ENCODE measurements around the gene TAS2R30.

The TAS2R30 gene

GRCh38 chr12:11152725-11153124, 18.3 kb upstream of the TAS2R30 start:
- no peak for DNase-seq
- no peaks in the 10 kb centered on the region for H4K20me1 ChIP-seq (ENCODE audit: insufficient read depth, low read length)
- TF ChIP-seq CTCF (IDR thresholded peaks at IDR 0.05; ENCODE audit: low read length) = no peak
- TF ChIP-seq EZH2phosphoT487 (IDR thresholded peaks at IDR 0.05; ENCODE audit: low read length) = no peak
- no peak for TF ChIP-seq EZH2 (optimal IDR thresholded peaks at IDR 0.05; ENCODE audit: low read depth, low read length)
- H3K36me3 ChIP-seq (replicated peaks; ENCODE audit: insufficient read depth, low read length) = no peaks in the 10 kb centered on the region
- H3K4me2 ChIP-seq (ENCODE audit: low read depth, low read length) = no peak overlapping the region
- no peaks in the 10 kb centered on the region for H3K9me3 ChIP-seq (replicated peaks; ENCODE audit: insufficient read depth, low read length)
- no peak overlapping the region for H2AFZ ChIP-seq (ENCODE audit: low read length)
- no peak overlapping the region for H3K4me3 ChIP-seq (ENCODE audit: low read length)
- no peaks in the 10 kb centered on the region for H3K4me1 ChIP-seq (ENCODE audit: low read length)
- H3K79me2 ChIP-seq (ENCODE audit: low read length) = peaks cover 61% of the 10 kb centered on the region
- no peak overlapping the region for H3K9ac ChIP-seq (ENCODE audit: low read length)
- H3K27ac ChIP-seq (ENCODE audit: low read length) = no peak overlapping the region
- no peaks in the 10 kb centered on the region for H3K9me2 ChIP-seq (replicated peaks; ENCODE audit: insufficient read depth, low read length)
- no peaks in the 10 kb centered on the region for H3F3A ChIP-seq (ENCODE audit: insufficient read depth, low read length)
- H3K27me3 ChIP-seq (replicated peaks; ENCODE audit: insufficient read depth, low read length) = no peaks in the 10 kb centered on the region

- Histone ChIP-seq H3K4me2 (ENCODE audit: low read depth, low read length) (no peak overlapping the region), H3K4me3 (ENCODE audit: low read length) (no peak overlapping the region), H3K4me1 (ENCODE audit: low read length) (no peaks in the 10 kb centered on the region), H3K9me3 (replicated peaks; ENCODE audit: insufficient read depth, low read length) (no peaks in the 10 kb centered on the region), H3K79me2 (ENCODE audit: low read length) (peaks cover 43% of the 10 kb centered on the region), H4K20me1 (ENCODE audit: insufficient read depth, low read length) (no peaks in the 10 kb centered on the region), H3K27me3 (replicated peaks; ENCODE audit: insufficient read depth, low read length) (no peaks in the 10 kb centered on the region), H3K27ac (ENCODE audit: low read length) (no peak overlapping the region), H2AFZ (ENCODE audit: low read length) (no peak overlapping the region), H3K9ac (ENCODE audit: low read length) (no peak overlapping the region), H3F3A (ENCODE audit: insufficient read depth, low read length) (no peaks in the 10 kb centered on the region), H3K36me3 (replicated peaks; ENCODE audit: insufficient read depth, low read length) (no peaks in the 10 kb centered on the region), H3K9me2 (replicated peaks; ENCODE audit: insufficient read depth, low read length) (no peaks in the 10 kb centered on the region)
- DNase-seq = no peak
- TF ChIP-seq EZH2phosphoT487 (IDR thresholded peaks at IDR 0.05; ENCODE audit: low read length) (no peak), EZH2 (optimal IDR thresholded peaks at IDR 0.05; ENCODE audit: low read depth, low read length) (no peak)
Measured at GRCh38 chr12:11150832-11151231, 16.4 kb upstream of the TAS2R30 start.

GRCh38 chr12:11147420-11147819, 13.0 kb upstream of the TAS2R30 start:
- H3K79me2 ChIP-seq (ENCODE audit: low read length) = peaks cover 34% of the 10 kb centered on the region
- no peak overlapping the region for H3K4me3 ChIP-seq (ENCODE audit: low read length)
- no peak overlapping the region for H3K4me2 ChIP-seq (ENCODE audit: low read depth, low read length)
- TF ChIP-seq CTCF (IDR thresholded peaks at IDR 0.05; ENCODE audit: low read length) (no peak), EZH2phosphoT487 (IDR thresholded peaks at IDR 0.05; ENCODE audit: low read length) (no peak), EZH2 (optimal IDR thresholded peaks at IDR 0.05; ENCODE audit: low read depth, low read length) (no peak)
- no peaks in the 10 kb centered on the region for H3K9me3 ChIP-seq (replicated peaks; ENCODE audit: insufficient read depth, low read length)
- H3K4me1 ChIP-seq (ENCODE audit: low read length) = no peaks in the 10 kb centered on the region
- H3K27ac ChIP-seq (ENCODE audit: low read length) = no peak overlapping the region
- H3F3A ChIP-seq (ENCODE audit: insufficient read depth, low read length) = no peaks in the 10 kb centered on the region
- no peak for DNase-seq
- no peak overlapping the region for H3K9ac ChIP-seq (ENCODE audit: low read length)
- no peaks in the 10 kb centered on the region for H3K9me2 ChIP-seq (replicated peaks; ENCODE audit: insufficient read depth, low read length)
- no peaks in the 10 kb centered on the region for H3K27me3 ChIP-seq (replicated peaks; ENCODE audit: insufficient read depth, low read length)
- no peak overlapping the region for H2AFZ ChIP-seq (ENCODE audit: low read length)
- H4K20me1 ChIP-seq (ENCODE audit: insufficient read depth, low read length) = no peaks in the 10 kb centered on the region
- H3K36me3 ChIP-seq (replicated peaks; ENCODE audit: insufficient read depth, low read length) = no peaks in the 10 kb centered on the region

- Histone ChIP-seq H3K27me3 (replicated peaks; ENCODE audit: insufficient read depth, low read length) (no peaks in the 10 kb centered on the region), H3K9me3 (replicated peaks; ENCODE audit: insufficient read depth, low read length) (no peaks in the 10 kb centered on the region), H3K79me2 (ENCODE audit: low read length) (peaks cover 50% of the 10 kb centered on the region), H4K20me1 (ENCODE audit: insufficient read depth, low read length) (peaks cover 4% of the 10 kb centered on the region; the same call in 1 of the 2 replicates), H3K9ac (ENCODE audit: low read length) (no peak overlapping the region), H3K4me2 (ENCODE audit: low read depth, low read length) (no peak overlapping the region), H2AFZ (ENCODE audit: low read length) (no peak overlapping the region), H3K4me3 (ENCODE audit: low read length) (no peak overlapping the region), H3K9me2 (replicated peaks; ENCODE audit: insufficient read depth, low read length) (no peaks in the 10 kb centered on the region), H3F3A (ENCODE audit: insufficient read depth, low read length) (no peaks in the 10 kb centered on the region), H3K4me1 (ENCODE audit: low read length) (no peaks in the 10 kb centered on the region), H3K27ac (ENCODE audit: low read length) (no peak overlapping the region), H3K36me3 (replicated peaks; ENCODE audit: insufficient read depth, low read length) (0 out of 2 replicates have a peak, but pooled peaks cover 3% of the 10 kb centered on the region)
- TF ChIP-seq EZH2 (optimal IDR thresholded peaks at IDR 0.05; ENCODE audit: low read depth, low read length) (no peak), EZH2phosphoT487 (IDR thresholded peaks at IDR 0.05; ENCODE audit: low read length) (no peak), CTCF (IDR thresholded peaks at IDR 0.05; ENCODE audit: low read length) (no peak)
- no peak for DNase-seq
Measured at GRCh38 chr12:11144297-11144696, 9.9 kb upstream of the TAS2R30 start.

All from MM.1S (cell line).